RWPE2 (cell line): ENCODE data around the gene COMMD10.
A peak's percentile ranks its signal among the peaks of the same experiment; 100 is the strongest.

Source experiments
- ATAC-seq: fragments of 200-7000 bp; cut with Tn5 transposase; 3 replicates; pipeline ENCODE4 v1.9.1; 2021; ENCODE audit warnings: low read depth
- DNase-seq: peaks from one replicate; pipeline ENCODE4 v3.0.0-alpha.2; 2020; ENCODE audit warnings: low spot score
- H3K27ac ChIP-seq: fragments of 450-650 bp; 2 replicates; pipeline ENCODE4 v1.5.1; 2017; ENCODE audit warnings: mild to moderate bottlenecking; ENCODE audit not compliant: poor library complexity, severe bottlenecking
- H3K27me3 ChIP-seq: fragments of 250-450 bp; sonication (Bioruptor Pico); 2 replicates; pipeline ENCODE4 v1.5.1; 2021; ENCODE audit warnings: mild to moderate bottlenecking, moderate library complexity; ENCODE audit not compliant: insufficient read depth, poor library complexity, severe bottlenecking
- H3K36me3 ChIP-seq: fragments of 250-450 bp; sonication (Bioruptor Pico); 2 replicates; pipeline ENCODE4 v1.5.1; 2020; ENCODE audit warnings: low read depth, mild to moderate bottlenecking, moderate library complexity
- H3K4me1 ChIP-seq: fragments of 250-450 bp; sonication (Bioruptor Pico); 2 replicates; pipeline ENCODE4 v1.5.1; 2021; ENCODE audit warnings: mild to moderate bottlenecking, moderate library complexity; ENCODE audit not compliant: insufficient read depth, poor library complexity, severe bottlenecking
- H3K4me3 ChIP-seq: fragments of 250-450 bp; sonication (Bioruptor Pico); 2 replicates; pipeline ENCODE4 v1.5.1; 2021; ENCODE audit warnings: mild to moderate bottlenecking, moderate library complexity; ENCODE audit not compliant: severe bottlenecking
- H3K9me3 ChIP-seq: fragments of 250-450 bp; sonication (Bioruptor Pico); 2 replicates; pipeline ENCODE4 v1.5.1; 2021; ENCODE audit warnings: mild to moderate bottlenecking, moderate library complexity; ENCODE audit not compliant: severe bottlenecking
- CTCF ChIP-seq: fragments of 450-650 bp; IDR thresholded peaks from one replicate; pipeline ENCODE4 v1.5.1; 2017; ENCODE audit warnings: mild to moderate bottlenecking, moderate library complexity; ENCODE audit not compliant: poor library complexity, severe bottlenecking

COMMD10 gene

GRCh38 chr5:116115163-116115562 lies 30.3 kb downstream of the COMMD10 start:
- Histone ChIP-seq H3K4me3 (no peak overlapping the region), H3K9me3 (peaks cover 10% of the 10 kb centered on the region), H3K4me1 (no peaks in the 10 kb centered on the region), H3K27me3 (no peaks in the 10 kb centered on the region), H3K36me3 (no peaks in the 10 kb centered on the region), H3K27ac (no peak overlapping the region)
- TF ChIP-seq CTCF = no peak
- ATAC-seq (no peak), DNase-seq (no peak)

GRCh38 chr5:116130471-116130870 lies 45.6 kb downstream of the COMMD10 start:
- no peak for TF ChIP-seq CTCF
- 0 out of 3 replicates have a peak, but pooled peaks have one; percentile 31 for ATAC-seq
- no peak for DNase-seq

GRCh38 chr5:116130976-116131375 lies 46.2 kb downstream of the COMMD10 start:
- H3K27ac ChIP-seq = no peak overlapping the region
- H3K9me3 ChIP-seq = no peaks in the 10 kb centered on the region
- no peak for ATAC-seq
- no peak for TF ChIP-seq CTCF
- H3K4me3 ChIP-seq = no peak overlapping the region
- no peaks in the 10 kb centered on the region for H3K27me3 ChIP-seq
- DNase-seq = no peak
- H3K4me1 ChIP-seq = no peaks in the 10 kb centered on the region
- H3K36me3 ChIP-seq = peaks cover 5% of the 10 kb centered on the region

More at GRCh38 chr5:116130471-116130870, 45.6 kb downstream of the COMMD10 start:
- Histone ChIP-seq H3K36me3 (peaks cover 5% of the 10 kb centered on the region), H3K9me3 (no peaks in the 10 kb centered on the region), H3K27me3 (no peaks in the 10 kb centered on the region), H3K27ac (no peak overlapping the region), H3K4me3 (no peak overlapping the region), H3K4me1 (no peaks in the 10 kb centered on the region)

GRCh38 chr5:116133281-116133680 lies 48.5 kb downstream of the COMMD10 start:
- ATAC-seq (no peak), DNase-seq (no peak)
- Histone ChIP-seq H3K4me1 (no peaks in the 10 kb centered on the region), H3K9me3 (no peaks in the 10 kb centered on the region), H3K27ac (no peak overlapping the region), H3K4me3 (no peak overlapping the region), H3K27me3 (no peaks in the 10 kb centered on the region), H3K36me3 (peaks cover 5% of the 10 kb centered on the region)
- no peak for TF ChIP-seq CTCF

- H3K36me3 ChIP-seq = peaks cover 5% of the 10 kb centered on the region
- no peak for TF ChIP-seq CTCF
- no peaks in the 10 kb centered on the region for H3K4me1 ChIP-seq
- no peaks in the 10 kb centered on the region for H3K27me3 ChIP-seq
- no peak overlapping the region for H3K27ac ChIP-seq
- no peak for DNase-seq
- H3K9me3 ChIP-seq = no peaks in the 10 kb centered on the region
- H3K4me3 ChIP-seq = no peak overlapping the region
- no peak; the same call in 2 of the 3 replicates for ATAC-seq
Measured at GRCh38 chr5:116135344-116135743, 50.5 kb downstream of the COMMD10 start.
